Posterior vena cava (tissue), 2 donors: ENCODE measurements around the gene IPO8. TPM values are rescaled to one million over a fixed set of nuclear protein-coding genes. Genes with fewer than 3 reads are reported as not detected.
"Not testable (repeated sequence)": the region's sequence is repeated elsewhere in the genome, so short reads cannot be mapped to it uniquely, and the experiment has no call there.

ENCODE experiments used
- DNase-seq: peaks from one replicate; pipeline ENCODE4 v3.0.0-alpha.2; 2020; ENCODE audit warnings: low spot score
- intact Hi-C, 2 donors: fragments of 100-400 bp; cut with DNase I; formaldehyde crosslinking; loops; one replicate each; pipeline versions ENCODE4 v1.14.1 to v1.14.2; 2022 to 2023
- total RNA-seq, 2 donors: library from RNA; stranded (reverse); fragmentation: NEBNext Ultra II Directional; extraction: Animal tissue kit (Norgen Biotek cat#: 25700); gene quantifications; one replicate each; pipeline ENCODE4 v1.2.1, GENCODE V29; 2021
- donor health status: DM: yes; HTN: yes; CAD: no.
- donor health status: DM: yes; HTN: yes; CAD: no.

The IPO8 gene
- total RNA-seq, 2 donors from 2014 or later: 51.1 to 61.6 TPM

DNA sequence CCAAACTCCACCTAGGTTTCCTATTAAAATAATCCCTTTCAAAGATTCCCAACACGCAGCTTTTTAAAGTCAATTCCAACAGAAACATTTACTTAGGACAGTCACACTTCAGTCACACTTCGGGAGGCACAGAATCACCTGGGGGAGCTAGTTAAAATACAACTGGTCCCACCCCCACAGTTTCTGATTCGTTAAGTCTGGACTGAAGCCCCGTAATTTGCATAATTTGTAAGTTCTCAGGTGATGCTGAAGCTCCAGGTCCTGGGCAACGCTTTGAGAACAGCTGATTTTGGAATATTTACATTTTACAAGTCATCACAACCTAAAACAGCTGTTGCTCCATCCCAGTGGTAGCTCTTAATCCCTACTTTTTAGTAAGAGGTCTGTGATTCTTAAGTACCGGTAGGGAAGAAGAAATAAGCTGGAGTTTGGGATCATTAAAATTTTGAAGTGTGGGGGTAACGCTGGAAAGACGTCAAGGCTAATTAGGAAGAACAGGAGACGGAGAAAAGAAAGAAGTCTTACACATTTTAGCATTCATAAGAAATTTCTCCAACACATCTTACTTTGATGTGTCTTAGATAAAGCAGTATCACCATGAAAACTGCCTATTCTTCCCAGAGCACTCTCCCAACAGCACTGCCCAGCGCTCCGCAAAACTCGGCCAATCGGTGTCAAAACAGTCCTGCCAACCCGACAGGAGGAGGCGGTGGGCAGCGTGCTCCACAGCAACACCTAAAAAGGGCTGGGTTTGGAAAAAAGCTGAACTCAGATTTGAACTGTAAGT is 1.1 kb downstream of the IPO8 start:
- intact Hi-C loops: no loop called here
- peak; percentile 83 for DNase-seq

- intact Hi-C loops: no loop called here
- no peak for DNase-seq
Measured at GRCh38 chr12:30692470-30692869, 3.2 kb downstream of the IPO8 start.

GRCh38 chr12:30691122-30691879 is 4.4 kb downstream of the IPO8 start:
- intact Hi-C loops: no loop called here
- no peak for DNase-seq

- DNase-seq: no peak
- intact Hi-C loops: no loop called here
Measured at GRCh38 chr12:30687265-30687986, 8.2 kb downstream of the IPO8 start.

GRCh38 chr12:30679241-30679640 is 16.4 kb downstream of the IPO8 start:
- intact Hi-C loops: no loop called here
- no peak for DNase-seq

- DNase-seq: no peak
- intact Hi-C loops: no loop called here
Measured at GRCh38 chr12:30678221-30678620, 17.4 kb downstream of the IPO8 start.

GRCh38 chr12:30661210-30661609 is 34.5 kb downstream of the IPO8 start:
- intact Hi-C loops: no loop called here
- no peak for DNase-seq

DNA sequence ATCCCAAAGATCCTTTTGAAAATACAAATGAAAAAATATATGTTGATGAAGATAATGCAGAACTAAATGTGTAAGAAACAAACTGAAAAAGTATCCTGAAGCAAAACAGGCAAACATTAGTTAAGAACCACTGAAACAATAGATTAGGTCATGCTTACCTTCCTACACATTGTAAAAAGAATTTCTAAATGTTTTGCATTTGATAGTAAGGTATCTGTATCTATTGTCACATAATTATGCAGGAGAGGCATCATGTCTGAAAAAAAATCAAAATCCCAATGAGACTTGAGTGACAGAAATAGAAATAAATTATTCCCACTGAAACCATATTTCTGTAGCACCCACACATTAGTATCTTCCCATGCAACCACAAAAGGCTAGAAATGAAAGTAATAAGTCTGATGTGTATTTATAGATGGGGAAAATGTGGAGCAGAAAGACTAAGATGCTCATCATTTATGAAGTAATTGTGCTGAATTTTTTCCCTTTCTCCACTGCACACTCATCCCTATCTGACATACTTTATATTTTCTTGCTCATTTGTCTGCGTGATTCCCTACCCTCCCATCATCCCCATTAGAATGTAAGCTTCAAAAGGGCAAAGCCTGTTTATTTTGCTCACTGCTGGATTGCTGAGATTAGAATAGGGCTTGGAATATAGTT is 43.5 kb downstream of the IPO8 start:
- no peak for DNase-seq
- intact Hi-C loops: no loop called here

DNA sequence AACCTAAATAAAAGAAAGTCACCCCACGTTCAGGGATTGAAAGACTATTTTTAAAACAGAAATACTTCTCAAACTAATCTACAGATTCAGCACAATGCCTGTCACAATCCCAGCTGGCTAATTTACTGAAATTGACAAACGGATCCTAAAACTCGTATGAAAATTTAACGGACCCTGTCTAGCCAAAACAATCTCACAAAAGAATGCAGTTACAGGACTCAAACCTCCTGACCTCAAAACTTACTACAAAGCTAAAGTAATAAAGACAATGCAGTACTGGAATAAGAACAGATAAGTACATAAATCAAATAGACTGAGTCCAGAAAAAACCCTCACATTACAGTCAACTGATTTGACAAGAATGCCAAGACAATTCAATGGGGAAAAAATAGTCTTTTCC is 48.8 kb downstream of the IPO8 start:
- DNase-seq: no peak
- intact Hi-C loops: no loop called here

DNA sequence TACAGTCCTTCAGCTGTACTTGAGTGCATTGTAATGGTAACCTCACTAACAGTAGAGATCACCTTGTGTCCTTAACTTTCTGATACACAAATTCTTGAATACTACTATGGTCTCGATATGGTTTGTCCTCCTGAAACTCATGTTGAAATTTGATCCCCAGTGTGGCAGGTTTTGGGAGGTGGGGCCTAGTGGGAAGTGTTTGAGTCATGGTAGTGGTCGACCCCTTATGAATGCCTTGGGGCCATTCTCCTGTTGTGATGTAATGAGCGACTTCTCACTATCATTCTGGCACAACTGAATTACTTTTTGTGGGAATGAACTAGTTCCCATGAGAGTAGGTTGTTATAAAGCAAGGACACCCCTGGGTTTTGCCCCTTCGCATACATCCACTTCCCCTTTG is 52.3 kb downstream of the IPO8 start:
- no peak for DNase-seq
- intact Hi-C loops: no loop called here

GRCh38 chr12:30640392-30640791 is 55.3 kb downstream of the IPO8 start:
- intact Hi-C loops: no loop called here
- DNase-seq: no peak

DNA sequence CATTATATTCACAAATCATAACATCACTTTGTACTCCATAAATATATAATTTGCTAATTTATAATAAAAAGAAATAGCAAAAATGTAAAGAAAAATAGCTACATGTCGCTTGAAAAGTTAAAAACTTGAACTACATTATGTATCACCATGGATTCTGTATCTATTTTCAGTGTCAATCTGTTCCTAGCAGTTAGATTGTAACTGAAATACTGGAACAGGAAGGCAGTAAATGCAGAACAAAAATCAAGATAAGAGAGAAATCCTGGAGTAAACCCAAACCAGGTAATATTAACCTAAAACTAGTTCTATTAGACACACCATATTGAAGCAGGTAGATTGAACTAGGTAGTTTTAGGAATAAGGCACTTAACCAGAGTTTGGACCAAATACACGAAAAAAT is 60.3 kb downstream of the IPO8 start:
- intact Hi-C loops: no loop called here
- DNase-seq: no peak

GRCh38 chr12:30631740-30632139 is 63.9 kb downstream of the IPO8 start:
- no peak for DNase-seq
- intact Hi-C loops: no loop called here

DNA sequence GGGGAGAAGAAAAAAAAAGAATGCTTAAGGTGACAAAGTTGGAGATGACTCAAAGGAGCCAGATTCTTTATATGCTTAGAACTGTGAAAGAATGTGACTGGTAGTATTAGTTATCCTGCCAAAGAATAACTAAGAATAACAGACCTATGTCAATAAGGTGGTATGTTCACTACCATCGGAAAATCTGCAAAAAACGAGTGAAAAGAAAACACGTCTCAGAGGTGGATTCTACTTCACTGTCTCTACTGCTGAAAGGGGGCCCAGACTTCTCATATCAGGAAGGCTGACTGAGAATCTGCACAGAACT is 64.7 kb downstream of the IPO8 start:
- no peak for DNase-seq
- intact Hi-C loops: no loop called here

- intact Hi-C loops: no loop called here
- DNase-seq: no peak
Measured at GRCh38 chr12:30630076-30630978, 65.3 kb downstream of the IPO8 start.

DNA sequence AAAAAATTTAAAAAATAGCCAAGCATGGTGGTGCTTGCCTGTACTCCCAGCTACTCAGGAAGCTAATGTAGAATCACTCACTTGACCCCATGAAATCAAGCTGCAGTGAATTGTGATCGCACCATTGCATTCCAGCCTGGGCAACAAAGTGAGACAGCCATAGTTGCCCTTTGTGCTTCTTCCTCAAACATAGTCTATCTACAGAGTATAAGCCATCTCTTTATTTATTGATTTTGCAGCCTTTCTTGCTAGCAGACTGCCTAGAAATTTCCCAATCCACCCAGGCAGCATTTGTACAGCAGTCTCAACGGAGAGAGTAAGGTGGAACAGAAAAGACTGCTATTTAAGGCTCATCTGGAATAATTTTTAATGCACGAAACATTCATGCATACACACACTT is 68.8 kb downstream of the IPO8 start:
- no peak for DNase-seq
- intact Hi-C loops: no loop called here

DNA sequence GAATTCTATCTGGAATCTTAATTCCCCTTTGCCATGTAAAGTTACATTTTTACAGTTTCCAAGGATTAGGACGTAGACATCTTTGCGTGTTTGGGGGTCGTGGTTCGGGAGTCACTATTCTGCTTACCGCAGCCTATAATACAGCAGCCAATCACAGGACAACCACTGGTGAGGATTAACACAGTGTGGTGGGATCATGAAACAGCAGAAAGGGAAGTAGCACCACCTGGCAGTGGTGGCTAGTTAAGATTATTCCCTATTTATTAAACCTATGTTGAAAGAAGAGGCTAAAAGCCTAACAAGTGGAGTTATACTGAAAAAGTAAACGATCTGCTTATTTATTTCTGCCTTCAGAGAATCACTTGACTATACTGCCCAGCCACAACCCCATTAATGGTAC is 71.7 kb downstream of the IPO8 start:
- no peak for DNase-seq
- intact Hi-C loops: no loop called here

DNA sequence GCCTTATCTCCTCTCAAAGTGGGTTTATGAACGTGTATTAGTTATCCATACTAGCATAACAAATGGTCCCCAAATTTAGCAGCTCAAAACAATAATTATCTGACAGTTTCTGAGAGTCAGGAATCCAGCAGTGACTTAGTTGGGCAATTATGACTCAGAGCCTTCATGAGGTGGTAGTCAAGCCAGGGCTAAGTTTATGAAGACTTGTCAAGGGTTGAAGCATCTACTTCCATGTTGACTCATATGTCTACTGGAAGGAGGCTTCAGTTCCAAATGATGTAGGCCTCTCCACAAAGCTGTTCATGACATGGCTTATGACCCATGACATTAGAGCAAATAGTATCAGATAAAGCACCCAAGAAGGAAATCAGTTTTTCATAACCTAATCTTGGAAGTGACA is 73.2 kb downstream of the IPO8 start:
- DNase-seq: no peak

GRCh38 chr12:30621663-30622241 is 73.9 kb downstream of the IPO8 start:
- intact Hi-C loops, DNase-seq: not testable (repeated sequence)

More for the DNA sequence above, 73.2 kb downstream of the IPO8 start:
- intact Hi-C loops: no loop called here
